Mesodermal cell (in vitro differentiated cells): ENCODE results near the gene RFX2.
"Not testable (repeated sequence)": the region's sequence is repeated elsewhere in the genome, so short reads cannot be mapped to it uniquely, and the experiment has no call there.

ENCODE experiments used
- H3K27ac ChIP-seq: 2 replicates; pipeline ENCODE4 v1.7.0; 2013; ENCODE audit warnings: mild to moderate bottlenecking, low read depth, low read length, moderate library complexity; ENCODE audit not compliant: severe bottlenecking
- H3K36me3 ChIP-seq: 2 replicates; pipeline ENCODE4 v1.7.1; 2013; ENCODE audit warnings: mild to moderate bottlenecking, low read length, moderate library complexity; ENCODE audit not compliant: control insufficient read depth, insufficient read depth
- H3K4me1 ChIP-seq: one replicate; pipeline ENCODE4 v1.7.1; 2013; ENCODE audit warnings: mild to moderate bottlenecking, low read length; ENCODE audit not compliant: insufficient read depth, control insufficient read depth, poor library complexity, severe bottlenecking
- H3K4me3 ChIP-seq: 2 replicates; pipeline ENCODE4 v1.7.0; 2013; ENCODE audit warnings: low read length, control low read depth, mild to moderate bottlenecking; ENCODE audit not compliant: insufficient read depth, poor library complexity, severe bottlenecking; ENCODE audit errors: extremely low read depth
- H3K9me3 ChIP-seq: 2 replicates; pipeline ENCODE4 v1.7.1; 2013; ENCODE audit warnings: mild to moderate bottlenecking, low read length, moderate library complexity; ENCODE audit not compliant: control insufficient read depth
- WGBS, 2 experiments: methylation state at CpG; one replicate each; pipeline ENCODE4 v1.1.5; 2013; ENCODE audit warnings: missing lambda C conversion rate in 2 of 2; ENCODE audit not compliant: insufficient coverage in 2 of 2; 5-methylcytosine and 5-hydroxymethylcytosine counted together

Gene RFX2

GRCh38 chr19:6119031-6119430, 8.7 kb upstream of the RFX2 start:
- H3K9me3 ChIP-seq = no peaks in the 10 kb centered on the region

GRCh38 chr19:6118043-6118442, 7.7 kb upstream of the RFX2 start:
- no peaks in the 10 kb centered on the region for H3K36me3 ChIP-seq
- 20 to 33% methylated on average over 1 of the region's 2 CpGs for WGBS, 2 experiments

More at GRCh38 chr19:6119031-6119430, 8.7 kb upstream of the RFX2 start:
- Histone ChIP-seq H3K4me3 (no peak overlapping the region), H3K4me1 (no peaks in the 10 kb centered on the region), H3K36me3 (no peaks in the 10 kb centered on the region), H3K27ac (no peak overlapping the region)

GRCh38 chr19:6117534-6117933, 7.2 kb upstream of the RFX2 start:
- no peaks in the 10 kb centered on the region for H3K9me3 ChIP-seq
- H3K4me3 ChIP-seq = no peak overlapping the region
- no peak overlapping the region for H3K27ac ChIP-seq
- no peaks in the 10 kb centered on the region for H3K4me1 ChIP-seq
- H3K36me3 ChIP-seq = no peaks in the 10 kb centered on the region

More at GRCh38 chr19:6118043-6118442, 7.7 kb upstream of the RFX2 start:
- Histone ChIP-seq H3K9me3 (no peaks in the 10 kb centered on the region), H3K4me3 (no peak overlapping the region), H3K27ac (no peak overlapping the region), H3K4me1 (no peaks in the 10 kb centered on the region)

- H3K9me3 ChIP-seq = no peaks in the 10 kb centered on the region
- no peaks in the 10 kb centered on the region for H3K4me1 ChIP-seq
- WGBS, 2 experiments = 90 to 92% methylated on average over 4 of the region's 4 CpGs
- no peak overlapping the region for H3K4me3 ChIP-seq
- H3K27ac ChIP-seq = no peak overlapping the region
- no peaks in the 10 kb centered on the region for H3K36me3 ChIP-seq
Measured at GRCh38 chr19:6116749-6117430, 6.6 kb upstream of the RFX2 start.

GRCh38 chr19:6115992-6116391, 5.7 kb upstream of the RFX2 start:
- Histone ChIP-seq H3K9me3 (no peaks in the 10 kb centered on the region), H3K4me3 (no peak overlapping the region), H3K27ac (no peak overlapping the region), H3K4me1 (no peaks in the 10 kb centered on the region), H3K36me3 (no peaks in the 10 kb centered on the region)
- WGBS, 2 experiments = 73 to 100% methylated on average over 1 of the region's 1 CpG

GRCh38 chr19:6113616-6114188, 3.4 kb upstream of the RFX2 start:
- Histone ChIP-seq H3K4me1 (peaks cover 9% of the 10 kb centered on the region), H3K9me3 (no peaks in the 10 kb centered on the region), H3K36me3 (no peaks in the 10 kb centered on the region), H3K27ac (no peak overlapping the region), H3K4me3 (no peak overlapping the region)
- WGBS, 2 experiments = 77 to 79% methylated on average over 15 of the region's 15 CpGs

GRCh38 chr19:6109947-6110346, 353 bp downstream of the RFX2 start:
- WGBS, 2 experiments = 2 to 4% methylated on average over 13 to 24 of the region's 38 CpGs
- Histone ChIP-seq H3K9me3 (no peaks in the 10 kb centered on the region), H3K36me3 (no peaks in the 10 kb centered on the region), H3K4me1 (peaks cover 9% of the 10 kb centered on the region), H3K27ac (no peak overlapping the region), H3K4me3 (peak overlapping the region; percentile 53)

- H3K4me1 ChIP-seq = peaks cover 9% of the 10 kb centered on the region
- H3K36me3 ChIP-seq = no peaks in the 10 kb centered on the region
- no peaks in the 10 kb centered on the region for H3K9me3 ChIP-seq
- 6% methylated on average over 27 to 28 of the region's 47 CpGs for WGBS, 2 experiments
- no peak overlapping the region for H3K27ac ChIP-seq
- peak overlapping the region; percentile 53 for H3K4me3 ChIP-seq
Measured at GRCh38 chr19:6108721-6109633, 1.3 kb downstream of the RFX2 start.

- not testable (repeated sequence) for H3K9me3 ChIP-seq, H3K36me3 ChIP-seq, H3K4me1 ChIP-seq, H3K27ac ChIP-seq, H3K4me3 ChIP-seq
- WGBS, 2 experiments = 79 to 91% methylated on average over 9 to 15 of the region's 15 CpGs
Measured at GRCh38 chr19:6106643-6107294, 3.5 kb downstream of the RFX2 start.

- WGBS, 2 experiments = 95 to 97% methylated on average over 9 to 11 of the region's 11 CpGs
- no peak overlapping the region for H3K27ac ChIP-seq
- H3K4me3 ChIP-seq = no peak overlapping the region
- H3K36me3 ChIP-seq = no peaks in the 10 kb centered on the region
- H3K4me1 ChIP-seq = peaks cover 9% of the 10 kb centered on the region
- no peaks in the 10 kb centered on the region for H3K9me3 ChIP-seq
Measured at GRCh38 chr19:6105444-6105843, 4.9 kb downstream of the RFX2 start.
